GM13977 (cell line): ENCODE results near the gene NSDHL.

Source experiments
- DNase-seq: peaks from one replicate; pipeline ENCODE4 v3.0.0; 2012; ENCODE audit warnings: low spot score
- in situ Hi-C: fragments of 300-500 bp; cut with MboI; formaldehyde crosslinking; loops from one replicate; pipeline ENCODE4 v1.12.0; 2022; ENCODE audit warnings: low sequenced_read_pairs, low pct_unique_long_range_greater_than_20kb, mixed read lengths, inconsistent platforms; ENCODE audit not compliant: unreplicated experiment
- TF ChIP-seq, protein P1 (sequence below): IDR thresholded peaks from 2 replicates; pipeline ENCODE4 v1.5.1; 2012; ENCODE audit warnings: mild to moderate bottlenecking, control low read depth; ENCODE audit not compliant: insufficient read depth; ENCODE audit errors: extremely low read depth, missing control alignments

Gene NSDHL

DNA sequence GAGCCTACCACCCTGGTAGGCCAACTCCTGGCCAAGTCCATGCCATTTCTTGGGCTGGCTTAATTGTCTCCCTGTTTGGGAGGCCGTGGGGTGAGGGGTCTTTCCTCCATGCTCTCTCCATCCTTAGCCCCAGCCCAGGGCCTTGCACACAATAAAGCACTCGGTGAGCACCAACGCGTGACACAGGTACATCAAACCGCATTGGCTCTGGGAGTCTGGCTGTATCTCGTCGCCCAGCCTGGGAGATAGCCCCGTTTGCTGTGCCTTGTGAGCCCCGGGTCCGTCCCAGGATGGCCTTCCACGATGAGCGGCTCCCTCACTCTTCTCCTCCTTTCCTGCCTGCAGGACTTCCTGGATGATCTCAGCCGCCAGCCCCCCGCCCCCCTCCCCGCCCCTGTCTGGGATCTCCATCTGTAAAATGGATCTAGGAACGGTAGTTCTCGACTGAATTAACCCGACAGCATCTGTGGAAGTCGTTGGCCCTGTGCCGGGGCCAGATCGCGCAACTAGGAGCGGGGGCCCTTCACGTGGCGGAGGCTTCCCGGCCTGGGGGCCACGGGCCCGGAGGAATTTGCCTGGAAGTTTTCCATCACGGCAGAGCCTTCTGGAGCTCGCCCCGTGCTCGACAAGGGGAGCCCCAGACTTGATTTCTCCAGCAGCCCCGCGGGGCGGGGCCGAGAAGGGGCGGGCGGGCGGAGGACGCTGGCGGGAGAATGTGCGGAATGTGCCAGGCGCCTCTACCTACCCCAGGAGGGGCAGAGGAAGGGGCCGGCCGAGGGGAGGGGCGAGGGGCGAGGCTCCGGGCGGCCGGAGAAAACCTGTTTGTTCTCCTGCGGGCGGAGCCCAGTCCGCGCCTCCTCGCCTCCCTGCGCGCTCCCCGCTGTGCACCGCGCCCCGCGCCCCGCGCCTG, 66.6 kb downstream of the NSDHL start, which contains the start of gene ZNF185:
Gene ZNF185, plus strand, starts transcription at position 846 of the 910 bp plus-strand sequence. CDS start 16,423 bp downstream, outside the sequence.
- in situ Hi-C loops = no loop called here
- TF ChIP-seq, protein P1, sequence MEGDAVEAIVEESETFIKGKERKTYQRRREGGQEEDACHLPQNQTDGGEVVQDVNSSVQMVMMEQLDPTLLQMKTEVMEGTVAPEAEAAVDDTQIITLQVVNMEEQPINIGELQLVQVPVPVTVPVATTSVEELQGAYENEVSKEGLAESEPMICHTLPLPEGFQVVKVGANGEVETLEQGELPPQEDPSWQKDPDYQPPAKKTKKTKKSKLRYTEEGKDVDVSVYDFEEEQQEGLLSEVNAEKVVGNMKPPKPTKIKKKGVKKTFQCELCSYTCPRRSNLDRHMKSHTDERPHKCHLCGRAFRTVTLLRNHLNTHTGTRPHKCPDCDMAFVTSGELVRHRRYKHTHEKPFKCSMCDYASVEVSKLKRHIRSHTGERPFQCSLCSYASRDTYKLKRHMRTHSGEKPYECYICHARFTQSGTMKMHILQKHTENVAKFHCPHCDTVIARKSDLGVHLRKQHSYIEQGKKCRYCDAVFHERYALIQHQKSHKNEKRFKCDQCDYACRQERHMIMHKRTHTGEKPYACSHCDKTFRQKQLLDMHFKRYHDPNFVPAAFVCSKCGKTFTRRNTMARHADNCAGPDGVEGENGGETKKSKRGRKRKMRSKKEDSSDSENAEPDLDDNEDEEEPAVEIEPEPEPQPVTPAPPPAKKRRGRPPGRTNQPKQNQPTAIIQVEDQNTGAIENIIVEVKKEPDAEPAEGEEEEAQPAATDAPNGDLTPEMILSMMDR = no peak
- DNase-seq = no peak

DNA sequence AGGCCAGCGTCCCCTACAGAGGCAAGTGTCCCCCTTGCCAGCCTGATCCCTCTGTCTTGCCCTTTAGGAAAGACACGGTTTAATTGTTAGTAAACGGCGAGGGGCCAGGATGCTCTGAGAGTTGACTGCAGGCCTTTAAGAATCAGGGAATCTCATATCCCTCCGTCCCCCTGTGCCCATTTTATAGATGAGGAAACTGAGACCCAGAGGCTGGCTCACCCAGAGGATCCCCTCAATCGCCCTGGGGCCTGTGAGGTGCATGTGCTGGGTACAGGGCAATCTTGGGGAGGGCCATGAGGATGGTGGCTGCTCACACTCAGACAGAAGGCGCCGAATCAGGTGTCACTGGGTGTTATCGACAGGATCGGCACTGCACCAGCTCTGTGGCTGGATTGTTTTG, 67.6 kb downstream of the NSDHL start:
- in situ Hi-C loops = no loop called here
- TF ChIP-seq, protein P1 = no peak
- no peak for DNase-seq

DNA sequence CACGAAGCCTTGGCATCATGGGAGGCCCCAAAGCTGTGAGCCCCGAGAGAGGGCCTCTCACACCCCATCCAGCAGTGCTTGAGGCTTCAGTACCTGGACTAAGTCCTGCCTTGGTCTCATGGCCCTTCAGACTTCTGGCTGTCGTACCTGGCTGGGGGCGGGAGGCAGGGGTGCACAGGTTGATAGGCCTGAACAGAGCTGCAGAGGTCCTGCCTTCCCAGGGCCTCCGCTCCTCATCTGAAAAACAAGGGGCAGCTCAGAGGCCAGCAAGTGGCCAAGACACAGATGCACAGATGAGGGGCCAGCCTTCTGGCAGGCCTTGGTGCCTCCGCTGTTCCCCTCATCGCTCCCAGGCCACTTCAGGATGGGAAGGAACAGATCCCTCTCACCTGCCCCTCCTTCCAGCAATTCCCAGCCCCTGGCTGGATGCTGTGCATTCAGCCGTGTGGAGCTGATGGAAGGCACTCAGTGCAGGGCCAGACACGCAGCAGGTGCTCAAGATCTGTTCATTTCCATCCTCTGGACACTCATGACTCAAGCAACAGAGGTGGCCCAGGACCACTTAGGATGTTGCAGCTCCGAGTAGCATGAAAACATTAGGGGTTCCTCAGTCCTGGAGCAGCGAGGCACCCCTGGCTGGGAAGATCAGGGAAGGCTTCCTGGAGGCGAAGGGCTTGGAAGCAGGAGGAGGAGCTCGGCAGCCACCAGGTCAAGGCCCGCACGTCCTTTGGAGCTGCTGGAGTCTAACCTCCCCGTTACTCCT, 68.4 kb downstream of the NSDHL start:
- no peak for DNase-seq
- TF ChIP-seq, protein P1 = no peak
- in situ Hi-C loops = no loop called here

DNA sequence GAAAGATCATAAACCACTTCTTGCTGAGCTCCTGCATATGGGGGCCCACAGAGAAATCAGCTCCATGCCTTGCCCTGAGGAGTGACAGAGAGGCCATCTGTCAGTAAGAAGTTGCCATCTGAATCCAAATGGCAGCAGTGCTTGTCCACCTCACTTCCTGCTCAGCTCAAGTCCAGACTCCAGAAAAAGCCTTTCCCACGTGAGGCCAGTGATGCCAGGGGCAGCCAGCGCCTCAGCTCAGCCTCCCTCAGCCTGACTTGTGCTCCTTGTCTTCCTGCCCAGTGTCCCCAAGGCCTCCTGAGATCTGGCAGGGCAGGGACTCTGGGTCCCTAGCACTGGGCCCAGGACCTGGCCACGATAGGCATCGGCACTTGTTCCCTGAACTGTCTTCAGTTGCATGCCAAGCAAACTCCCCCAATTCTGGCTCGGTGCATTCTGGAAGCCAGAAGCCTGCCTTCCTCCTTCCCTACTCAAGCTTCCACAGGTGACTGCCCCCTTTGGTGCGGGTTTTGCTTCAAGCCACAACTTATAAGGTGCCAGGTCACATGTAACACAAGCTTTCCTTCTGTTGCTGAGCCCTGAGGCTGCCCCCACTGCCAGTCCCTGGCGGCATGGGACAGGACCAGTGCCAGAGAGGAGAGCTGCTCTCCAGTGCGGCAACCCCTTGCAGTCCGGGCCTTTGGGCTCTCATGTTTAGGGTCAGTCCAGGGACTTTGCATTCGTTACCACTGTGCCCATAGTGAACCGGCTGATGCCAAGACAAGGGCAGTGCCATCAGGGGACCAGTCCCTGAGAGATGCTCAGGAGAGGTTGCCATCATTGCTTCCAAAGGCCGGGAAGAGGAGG, 69.2 kb downstream of the NSDHL start:
- in situ Hi-C loops = no loop called here
- DNase-seq = no peak
- TF ChIP-seq, protein P1 = no peak

DNA sequence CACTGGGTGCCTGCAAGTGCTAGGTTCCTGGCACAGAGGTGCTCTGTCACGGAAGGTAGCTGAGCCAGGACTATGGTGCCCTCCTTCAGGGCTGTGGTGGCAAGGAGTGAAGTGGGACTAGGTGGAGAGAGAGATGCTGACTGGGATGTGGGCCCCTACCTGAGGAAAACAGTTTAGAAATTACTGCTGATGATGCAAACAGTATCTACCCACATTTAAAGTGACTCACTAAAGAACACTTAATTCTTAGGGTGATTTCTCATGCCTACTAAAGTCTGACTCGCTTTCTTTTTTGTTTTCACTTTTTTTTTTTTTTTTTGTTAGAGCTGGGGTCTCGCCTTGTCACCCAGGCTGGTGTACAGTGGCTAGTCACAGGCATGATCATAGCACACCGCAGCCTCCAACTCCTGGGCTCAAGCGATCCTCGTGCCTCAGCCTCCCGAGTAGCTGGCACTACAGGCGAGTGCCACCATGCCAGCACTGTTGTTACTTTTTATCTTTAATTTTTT, 70.1 kb downstream of the NSDHL start:
- DNase-seq = no peak
- TF ChIP-seq, protein P1 = no peak
- in situ Hi-C loops = no loop called here
